ENCODE data around the gene METTL16. TPM values are rescaled to one million over a fixed set of nuclear protein-coding genes. Genes with fewer than 3 reads are reported as not detected.

METTL16 gene
- total and polyA plus RNA-seq, 9 of the 15 experiments (the other 6 are each of a cell fraction or from before 2014, with no cell fraction given), result 12.1 to 30.5 (median 19.8) TPM

DNA sequence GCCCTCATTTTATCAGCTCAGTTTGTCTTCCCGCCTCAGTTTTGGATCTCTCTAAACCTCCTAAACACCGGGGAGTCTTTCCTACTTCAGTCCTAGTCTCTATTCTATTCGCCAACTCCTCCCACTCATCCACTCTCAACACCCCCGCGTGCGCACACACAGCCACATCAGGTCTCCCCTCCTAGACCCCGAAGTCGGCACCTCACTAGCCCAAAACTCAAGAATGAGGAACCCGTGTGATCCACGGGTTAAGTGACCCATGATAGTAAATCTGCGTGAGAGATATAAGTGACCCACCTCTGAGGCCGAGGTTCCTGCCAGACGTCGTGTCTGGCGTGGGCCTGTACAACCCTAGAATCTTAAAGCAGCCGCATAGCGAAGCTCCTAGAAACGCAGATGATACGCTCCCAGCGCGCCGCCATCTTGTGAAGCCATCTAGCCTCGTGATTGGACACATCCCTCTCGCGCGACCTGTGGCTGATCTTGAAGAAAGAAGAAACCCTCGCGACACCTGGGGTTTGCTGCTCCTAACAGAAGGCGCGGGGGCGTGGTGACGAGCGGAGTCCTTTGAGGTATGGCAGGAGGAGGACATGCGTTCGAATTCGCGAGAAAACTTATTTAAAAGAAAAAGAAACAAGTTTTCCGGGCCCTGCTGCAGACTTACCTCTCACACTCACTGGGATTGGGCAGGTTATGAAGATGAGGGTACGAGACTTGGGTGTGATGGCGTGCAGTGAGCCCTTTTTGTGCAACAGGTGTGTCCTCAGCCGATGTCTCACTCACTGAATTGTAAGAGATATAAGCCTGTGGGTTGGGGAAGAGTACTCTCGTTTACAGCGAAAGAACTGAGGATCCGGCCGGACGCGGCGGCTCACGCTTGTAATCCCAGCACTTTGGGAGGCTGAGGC lies at the start of gene METTL16 (continued):
- no peak for TF ChIP-seq ZC3H4 (CRISPR knock-in tag; IDR thresholded peaks at IDR 0.05; ENCODE audit: borderline replicate concordance)
- peak; percentile 84 for TF ChIP-seq PHF20 (IDR thresholded peaks at IDR 0.05; ENCODE audit: partially characterized antibody)
- TF ChIP-seq, protein P1, sequence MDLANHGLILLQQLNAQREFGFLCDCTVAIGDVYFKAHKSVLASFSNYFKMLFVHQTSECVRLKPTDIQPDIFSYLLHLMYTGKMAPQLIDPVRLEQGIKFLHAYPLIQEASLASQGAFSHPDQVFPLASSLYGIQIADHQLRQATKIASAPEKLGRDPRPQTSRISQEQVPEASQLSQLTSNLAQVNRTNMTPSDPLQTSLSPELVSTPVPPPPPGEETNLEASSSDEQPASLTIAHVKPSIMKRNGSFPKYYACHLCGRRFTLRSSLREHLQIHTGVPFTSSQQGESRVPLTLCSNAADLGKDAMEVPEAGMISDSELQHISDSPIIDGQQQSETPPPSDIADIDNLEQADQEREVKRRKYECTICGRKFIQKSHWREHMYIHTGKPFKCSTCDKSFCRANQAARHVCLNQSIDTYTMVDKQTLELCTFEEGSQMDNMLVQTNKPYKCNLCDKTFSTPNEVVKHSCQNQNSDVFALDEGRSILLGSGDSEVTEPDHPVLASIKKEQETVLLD (IDR thresholded peaks at IDR 0.05), result no peak
- TF ChIP-seq NFRKB (IDR thresholded peaks at IDR 0.05; ENCODE audit: low read depth), result peak; percentile 89
- TF ChIP-seq DMBX1 (CRISPR knock-in tag; IDR thresholded peaks at IDR 0.05; ENCODE audit: borderline replicate concordance), result no peak
- no peak for TF ChIP-seq PTRF (tag; IDR thresholded peaks at IDR 0.05)
- TF ChIP-seq OTX1 (CRISPR knock-in tag; IDR thresholded peaks at IDR 0.05), result no peak
- TF ChIP-seq TCF7L2 (IDR thresholded peaks at IDR 0.05; ENCODE audit: low read depth, low read length), result peak; percentile 46; the same call in 1 of the 2 replicates
- TF ChIP-seq ZNF140 (CRISPR knock-in tag; IDR thresholded peaks at IDR 0.05), result no peak
- no peak for TF ChIP-seq MTF1 (CRISPR knock-in tag; IDR thresholded peaks at IDR 0.05; ENCODE audit: borderline replicate concordance)
- TF ChIP-seq NCOA4 (IDR thresholded peaks at IDR 0.05; ENCODE audit: partially characterized antibody), result no peak
- no peak for TF ChIP-seq FOXM1 (IDR thresholded peaks at IDR 0.05; ENCODE audit: low read depth)
- no peak for TF ChIP-seq FOXM1 (CRISPR knock-in tag; IDR thresholded peaks at IDR 0.05; ENCODE audit: low read depth)
- peak; percentile 79 for TF ChIP-seq C11orf30 (IDR thresholded peaks at IDR 0.05; ENCODE audit: low read depth)
- TF ChIP-seq, protein P2, sequence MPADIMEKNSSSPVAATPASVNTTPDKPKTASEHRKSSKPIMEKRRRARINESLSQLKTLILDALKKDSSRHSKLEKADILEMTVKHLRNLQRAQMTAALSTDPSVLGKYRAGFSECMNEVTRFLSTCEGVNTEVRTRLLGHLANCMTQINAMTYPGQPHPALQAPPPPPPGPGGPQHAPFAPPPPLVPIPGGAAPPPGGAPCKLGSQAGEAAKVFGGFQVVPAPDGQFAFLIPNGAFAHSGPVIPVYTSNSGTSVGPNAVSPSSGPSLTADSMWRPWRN (IDR thresholded peaks at IDR 0.05; ENCODE audit: low read depth), result no peak
- TF ChIP-seq, protein P3, sequence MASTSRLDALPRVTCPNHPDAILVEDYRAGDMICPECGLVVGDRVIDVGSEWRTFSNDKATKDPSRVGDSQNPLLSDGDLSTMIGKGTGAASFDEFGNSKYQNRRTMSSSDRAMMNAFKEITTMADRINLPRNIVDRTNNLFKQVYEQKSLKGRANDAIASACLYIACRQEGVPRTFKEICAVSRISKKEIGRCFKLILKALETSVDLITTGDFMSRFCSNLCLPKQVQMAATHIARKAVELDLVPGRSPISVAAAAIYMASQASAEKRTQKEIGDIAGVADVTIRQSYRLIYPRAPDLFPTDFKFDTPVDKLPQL (IDR thresholded peaks at IDR 0.05; ENCODE audit: extremely low read depth, insufficient read length), result no peak
- no peak for TF ChIP-seq CCAR2 (IDR thresholded peaks at IDR 0.05; ENCODE audit: low read depth, low read length)
- no peak for TF ChIP-seq ZNF174 (CRISPR knock-in tag; IDR thresholded peaks at IDR 0.05)
- 0 out of 2 replicates have a peak, but pooled peaks have one; percentile 22 for TF ChIP-seq GTF2F1 (IDR thresholded peaks at IDR 0.05; ENCODE audit: low read depth, low read length)
- TF ChIP-seq, protein P4, sequence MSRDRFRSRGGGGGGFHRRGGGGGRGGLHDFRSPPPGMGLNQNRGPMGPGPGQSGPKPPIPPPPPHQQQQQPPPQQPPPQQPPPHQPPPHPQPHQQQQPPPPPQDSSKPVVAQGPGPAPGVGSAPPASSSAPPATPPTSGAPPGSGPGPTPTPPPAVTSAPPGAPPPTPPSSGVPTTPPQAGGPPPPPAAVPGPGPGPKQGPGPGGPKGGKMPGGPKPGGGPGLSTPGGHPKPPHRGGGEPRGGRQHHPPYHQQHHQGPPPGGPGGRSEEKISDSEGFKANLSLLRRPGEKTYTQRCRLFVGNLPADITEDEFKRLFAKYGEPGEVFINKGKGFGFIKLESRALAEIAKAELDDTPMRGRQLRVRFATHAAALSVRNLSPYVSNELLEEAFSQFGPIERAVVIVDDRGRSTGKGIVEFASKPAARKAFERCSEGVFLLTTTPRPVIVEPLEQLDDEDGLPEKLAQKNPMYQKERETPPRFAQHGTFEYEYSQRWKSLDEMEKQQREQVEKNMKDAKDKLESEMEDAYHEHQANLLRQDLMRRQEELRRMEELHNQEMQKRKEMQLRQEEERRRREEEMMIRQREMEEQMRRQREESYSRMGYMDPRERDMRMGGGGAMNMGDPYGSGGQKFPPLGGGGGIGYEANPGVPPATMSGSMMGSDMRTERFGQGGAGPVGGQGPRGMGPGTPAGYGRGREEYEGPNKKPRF (IDR thresholded peaks at IDR 0.05; ENCODE audit: low read depth, low read length), result no peak
- no peak for TF ChIP-seq JUN (IDR thresholded peaks at IDR 0.05; ENCODE audit: borderline replicate concordance, low read depth, low read length)
- TF ChIP-seq JUN (CRISPR knock-in tag; IDR thresholded peaks at IDR 0.05; ENCODE audit: borderline replicate concordance), result no peak
- peak; percentile 41; the same call in 1 of the 2 replicates for TF ChIP-seq ATF7 (IDR thresholded peaks at IDR 0.05)

Data from K562 (cell line).